Glutamatergic neuron (in vitro differentiated cells): ENCODE measurements around the gene CCDC85A. TPM values are rescaled to one million over a fixed set of nuclear protein-coding genes. Genes with fewer than 3 reads are reported as not detected.

ENCODE experiments used
- DNase-seq: peaks from one replicate; pipeline ENCODE4 v3.0.0; 2022
- H3K27ac Mint-ChIP-seq: one replicate; pipeline ENCODE4 v1.8.0; 2020; ENCODE audit warnings: mild to moderate bottlenecking, mixed read lengths, inconsistent platforms; ENCODE audit not compliant: unreplicated experiment
- H3K27me3 Mint-ChIP-seq: one replicate; pipeline ENCODE4 v1.8.0; 2020; ENCODE audit warnings: mild to moderate bottlenecking, moderate library complexity, mixed read lengths, inconsistent platforms; ENCODE audit not compliant: unreplicated experiment
- H3K36me3 Mint-ChIP-seq: one replicate; pipeline ENCODE4 v1.8.0; 2020; ENCODE audit warnings: mild to moderate bottlenecking, mixed read lengths, inconsistent platforms; ENCODE audit not compliant: unreplicated experiment
- H3K4me1 Mint-ChIP-seq: one replicate; pipeline ENCODE4 v1.8.0; 2020; ENCODE audit warnings: mild to moderate bottlenecking, low read depth, mixed read lengths, inconsistent platforms; ENCODE audit not compliant: unreplicated experiment
- H3K4me3 Mint-ChIP-seq: one replicate; pipeline ENCODE4 v1.8.0; 2020; ENCODE audit warnings: mild to moderate bottlenecking, mixed read lengths, inconsistent platforms; ENCODE audit not compliant: unreplicated experiment
- H3K9me3 Mint-ChIP-seq: one replicate; pipeline ENCODE4 v1.8.0; 2020; ENCODE audit warnings: mild to moderate bottlenecking, moderate library complexity, mixed read lengths, inconsistent platforms; ENCODE audit not compliant: unreplicated experiment
- CTCF ChIP-seq: fragments of 200-600 bp; sonication (generic); IDR thresholded peaks from one replicate; pipeline ENCODE4 v1.5.0; 2021; ENCODE audit not compliant: partially characterized antibody, unreplicated experiment
- total RNA-seq: library from RNA; stranded (reverse); fragmentation: NEBNext Ultra II Directional; extraction: Animal tissue kit (Norgen Biotek cat#: 25700); gene quantifications from one replicate; pipeline ENCODE4 v1.2.1, GENCODE V29; 2021; ENCODE audit not compliant: unreplicated experiment

The CCDC85A gene
- total RNA-seq, 1 donor from 2014 or later = 12.1 TPM

GRCh38 chr2:56287974-56288373 lies 104.2 kb downstream of the CCDC85A start:
- DNase-seq = no peak

GRCh38 chr2:56288838-56289580 lies 105.2 kb downstream of the CCDC85A start:
- peaks cover 3% of the 10 kb centered on the region for H3K27me3 Mint-ChIP-seq
- no peak overlapping the region for H3K4me3 Mint-ChIP-seq
- no peaks in the 10 kb centered on the region for H3K36me3 Mint-ChIP-seq
- no peak overlapping the region for H3K27ac Mint-ChIP-seq
- TF ChIP-seq CTCF = no peak
- peaks cover 1% of the 10 kb centered on the region for H3K9me3 Mint-ChIP-seq
- peaks cover 18% of the 10 kb centered on the region for H3K4me1 Mint-ChIP-seq
- DNase-seq = no peak

More at GRCh38 chr2:56287974-56288373, 104.2 kb downstream of the CCDC85A start:
- no peak for TF ChIP-seq CTCF
- H3K27ac Mint-ChIP-seq = no peak overlapping the region
- H3K9me3 Mint-ChIP-seq = peaks cover 1% of the 10 kb centered on the region
- H3K27me3 Mint-ChIP-seq = peaks cover 3% of the 10 kb centered on the region
- H3K4me3 Mint-ChIP-seq = no peak overlapping the region
- H3K36me3 Mint-ChIP-seq = no peaks in the 10 kb centered on the region
- peaks cover 18% of the 10 kb centered on the region for H3K4me1 Mint-ChIP-seq

GRCh38 chr2:56291711-56292110 lies 107.9 kb downstream of the CCDC85A start:
- Mint-ChIP-seq H3K4me1 (peaks cover 16% of the 10 kb centered on the region), H3K27ac (no peak overlapping the region), H3K9me3 (no peaks in the 10 kb centered on the region), H3K4me3 (no peak overlapping the region), H3K27me3 (peaks cover 3% of the 10 kb centered on the region), H3K36me3 (no peaks in the 10 kb centered on the region)
- no peak for TF ChIP-seq CTCF
- no peak for DNase-seq

- Mint-ChIP-seq H3K27ac (no peak overlapping the region), H3K4me1 (peaks cover 5% of the 10 kb centered on the region), H3K9me3 (no peaks in the 10 kb centered on the region), H3K27me3 (peaks cover 3% of the 10 kb centered on the region), H3K4me3 (no peak overlapping the region), H3K36me3 (no peaks in the 10 kb centered on the region)
- no peak for TF ChIP-seq CTCF
- DNase-seq = no peak
These were observed 109.2 kb downstream of the CCDC85A start for GRCh38 chr2:56292951-56293350.

- H3K4me3 Mint-ChIP-seq = no peak overlapping the region
- H3K27me3 Mint-ChIP-seq = peaks cover 3% of the 10 kb centered on the region
These were observed 111.9 kb downstream of the CCDC85A start for GRCh38 chr2:56295666-56296065.

More at GRCh38 chr2:56295666-56296065, 111.9 kb downstream of the CCDC85A start:
- peaks cover 7% of the 10 kb centered on the region for H3K4me1 Mint-ChIP-seq
- H3K36me3 Mint-ChIP-seq = no peaks in the 10 kb centered on the region
- no peak overlapping the region for H3K27ac Mint-ChIP-seq
- no peak for TF ChIP-seq CTCF
- no peak for DNase-seq
- no peaks in the 10 kb centered on the region for H3K9me3 Mint-ChIP-seq
